NCI-H748 treated with DMSO at 0.1 percent for 48 hours (cell line): Measurements from ENCODE around the gene SSX5.
"Not testable (repeated sequence)": the region's sequence is repeated elsewhere in the genome, so short reads cannot be mapped to it uniquely, and the experiment has no call there.

ENCODE experiments used
- DNase-seq: peaks from one replicate; lab custom pipeline; 2025; lab: John Stamatoyannopoulos, UW

The SSX5 gene

GRCh38 chrX:48196745-48197201 lies at the start of gene SSX5:
Gene SSX5, minus strand, starts transcription at chrX:48196795. Its CDS starts 1,437 bp downstream, at chrX:48195358.
- no peak for DNase-seq

GRCh38 chrX:48224196-48224595 lies 27.6 kb upstream of the SSX5 start:
- not testable (repeated sequence) for DNase-seq

- not testable (repeated sequence) for DNase-seq
These were observed 17.7 kb upstream of the SSX5 start for GRCh38 chrX:48214341-48214740.

DNA sequence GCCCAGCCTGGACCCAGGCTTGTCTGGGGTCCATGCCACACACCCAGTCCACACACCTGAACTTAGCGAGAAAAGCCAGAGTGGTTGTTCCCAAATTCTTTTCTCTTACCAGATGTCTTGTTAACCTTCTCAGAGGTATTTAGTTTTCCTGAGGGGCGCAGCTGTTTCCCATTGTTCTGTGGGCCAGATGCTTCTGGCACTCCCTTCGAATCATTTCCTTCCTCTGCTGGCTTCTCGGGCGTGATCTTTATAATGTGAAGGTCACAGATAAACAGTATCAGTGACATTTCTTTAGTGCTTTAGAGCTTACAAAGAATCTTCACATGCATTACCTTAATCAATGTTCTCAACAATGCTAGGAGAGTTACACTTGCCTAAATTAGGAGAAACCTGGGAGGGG lies 6.6 kb downstream of the SSX5 start:
- DNase-seq: not testable (repeated sequence)

GRCh38 chrX:48181882-48182281 lies 14.7 kb downstream of the SSX5 start:
- DNase-seq: not testable (repeated sequence)

DNA sequence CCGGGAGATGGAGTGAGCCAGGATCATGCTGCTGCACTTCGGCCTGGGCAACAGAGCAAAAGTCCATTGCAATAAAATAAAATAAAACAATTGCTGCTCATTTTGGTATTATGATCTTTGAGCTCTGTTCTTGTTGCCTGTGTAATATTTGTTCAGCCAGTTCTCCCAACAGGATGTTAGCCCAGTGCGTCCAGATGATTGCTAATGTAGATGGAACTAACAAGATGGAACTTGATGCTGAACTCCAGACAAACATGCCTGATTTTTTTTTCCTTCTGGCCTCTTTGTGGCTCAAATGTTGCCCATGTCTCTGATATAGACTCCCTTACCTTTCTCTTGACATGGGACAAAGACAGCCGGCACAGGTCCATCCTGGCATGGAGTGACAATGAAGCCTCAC lies 15.8 kb downstream of the SSX5 start:
- no peak for DNase-seq

DNA sequence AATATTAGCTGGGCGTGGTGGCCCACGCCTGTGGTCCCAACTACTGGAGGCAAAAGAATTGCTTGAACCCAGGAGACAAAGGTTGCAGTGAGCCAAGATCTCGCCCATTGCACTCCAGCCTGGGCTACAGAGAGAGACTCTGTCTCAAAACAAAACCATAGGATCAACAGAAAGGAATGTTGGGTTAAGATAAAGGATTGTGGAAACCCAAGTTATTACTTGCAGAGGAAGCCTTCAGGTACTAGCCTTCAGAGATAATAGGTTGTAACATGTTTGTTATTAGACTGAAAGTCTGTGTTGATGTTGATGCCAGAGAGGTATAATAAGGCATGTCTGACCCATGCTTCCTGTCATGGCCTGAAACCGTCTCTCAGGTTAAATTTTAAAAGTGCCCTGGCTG lies 16.9 kb downstream of the SSX5 start:
- no peak for DNase-seq

DNA sequence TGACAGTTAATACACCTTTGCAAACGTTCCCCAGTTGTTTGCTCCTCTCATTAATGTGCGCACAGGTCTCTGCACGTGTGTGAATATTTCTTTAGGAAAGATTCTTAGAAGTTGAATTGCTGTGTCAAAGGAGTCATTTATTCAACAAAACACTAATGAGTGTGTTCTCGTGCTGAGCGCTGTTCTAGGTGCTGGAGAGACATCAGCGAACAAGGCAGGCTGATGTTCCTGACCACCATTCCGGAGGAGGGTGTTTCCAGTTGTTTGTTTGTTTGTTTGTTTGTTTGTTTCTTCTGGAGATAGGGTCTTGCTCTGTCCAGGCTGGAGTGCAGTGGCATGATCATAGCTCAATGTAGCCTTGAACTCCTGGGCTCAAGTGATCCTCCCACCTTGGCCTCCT lies 30.3 kb downstream of the SSX5 start:
- not testable (repeated sequence) for DNase-seq

GRCh38 chrX:48165241-48165640 lies 31.4 kb downstream of the SSX5 start:
- no peak for DNase-seq

DNA sequence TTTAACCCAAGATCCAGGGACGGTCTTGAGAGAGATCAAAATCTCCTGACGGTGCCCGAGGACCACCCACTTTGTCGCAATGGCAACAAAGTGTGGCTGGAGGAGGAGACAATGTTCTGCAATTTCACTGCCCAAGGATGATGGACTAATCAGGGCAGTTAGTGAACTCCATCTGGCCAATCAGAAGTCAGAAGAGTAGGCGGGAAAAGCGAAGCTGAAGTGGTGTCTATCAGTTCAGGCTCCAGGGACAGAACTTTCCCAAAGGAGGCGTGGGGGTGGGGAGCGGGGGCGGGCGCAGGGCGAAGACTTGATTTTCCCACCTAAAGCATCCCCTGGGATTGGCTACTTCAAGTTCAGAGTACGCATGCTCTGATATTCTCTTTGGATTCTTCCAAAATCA lies 40.6 kb downstream of the SSX5 start:
- DNase-seq: no peak

DNA sequence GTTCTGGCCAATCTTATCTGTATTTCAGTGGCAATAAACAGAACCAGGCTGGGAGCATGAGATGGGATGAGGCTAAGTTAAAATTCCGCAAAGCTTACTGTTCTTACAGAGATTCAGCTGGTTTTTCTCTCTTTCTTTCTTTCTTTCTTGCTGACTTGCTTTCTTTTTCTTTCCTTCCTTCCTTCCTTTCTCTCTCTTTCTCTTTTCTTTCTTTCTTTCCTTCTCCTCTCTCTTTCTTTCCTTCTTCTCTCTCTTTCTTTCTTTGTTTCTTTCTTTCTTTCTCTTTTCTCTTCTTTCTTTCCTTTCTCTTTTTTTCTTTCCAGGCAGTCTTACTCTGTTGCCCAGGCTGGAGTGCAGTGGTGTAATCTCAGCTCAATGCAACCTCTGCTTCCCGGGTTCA lies 41.8 kb downstream of the SSX5 start:
- no peak for DNase-seq

DNA sequence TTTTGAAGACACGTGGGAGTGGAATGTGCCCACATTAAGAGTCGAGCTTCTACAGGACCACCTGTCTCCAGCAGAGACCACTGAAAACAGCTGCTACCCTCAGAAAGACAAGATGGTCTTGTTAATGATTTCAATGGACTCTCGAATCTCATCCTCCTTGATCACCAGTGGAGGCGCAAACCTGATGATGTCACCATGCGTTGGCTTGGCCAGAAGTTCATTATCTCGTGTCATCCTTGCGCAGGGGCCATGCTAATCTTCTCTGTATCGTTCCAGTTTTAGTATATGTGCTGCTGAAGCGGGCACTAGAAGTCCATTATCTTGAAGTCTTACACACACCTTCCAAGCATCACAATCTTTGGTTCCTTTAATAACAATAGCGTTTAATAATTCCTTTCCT lies 42.8 kb downstream of the SSX5 start:
- DNase-seq: no peak

DNA sequence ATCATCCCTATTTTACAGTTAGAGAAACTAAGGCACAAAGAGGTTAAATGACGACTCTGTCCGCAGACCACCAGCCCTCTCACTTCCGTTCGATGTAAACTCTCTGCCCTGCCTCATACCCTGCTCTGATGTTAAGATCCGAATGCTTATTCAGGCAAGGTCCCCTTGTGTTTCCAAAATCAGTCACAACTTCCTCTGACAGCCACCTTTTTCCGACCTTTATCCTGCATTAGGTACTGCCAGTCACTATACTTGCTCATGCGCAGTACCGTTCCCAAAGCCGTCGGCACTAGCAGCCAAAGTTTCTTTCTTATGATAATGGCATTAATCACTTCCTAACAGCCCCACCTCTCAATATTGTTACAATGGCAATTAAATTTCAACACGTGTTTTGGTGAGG lies 53.9 kb downstream of the SSX5 start:
- not testable (repeated sequence) for DNase-seq

GRCh38 chrX:48141810-48142508 lies 54.6 kb downstream of the SSX5 start:
- not testable (repeated sequence) for DNase-seq

DNA sequence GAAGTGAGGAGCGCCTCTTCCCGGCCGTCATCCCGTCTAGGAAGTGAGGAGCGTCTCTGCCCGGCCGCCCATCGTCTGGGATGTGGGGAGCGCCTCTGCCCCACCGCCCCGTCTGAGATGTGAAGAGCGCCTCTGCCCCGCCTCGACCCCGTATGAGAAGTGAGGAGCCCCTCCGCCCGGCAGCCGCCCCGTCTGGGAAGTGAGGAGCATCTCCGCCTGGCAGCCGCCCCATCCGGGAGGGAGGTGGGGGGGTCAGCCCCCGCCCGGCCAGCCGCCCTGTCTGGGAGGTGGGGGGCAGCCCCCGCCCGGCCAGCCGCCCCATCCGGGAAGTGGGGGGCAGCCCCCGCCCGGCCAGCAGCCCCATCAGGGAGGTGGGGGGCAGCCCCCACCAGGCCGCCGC lies 57.5 kb downstream of the SSX5 start:
- DNase-seq: not testable (repeated sequence)
